ENCODE data around the gene MARCKS. TPM values are rescaled to one million over a fixed set of nuclear protein-coding genes. Genes with fewer than 3 reads are reported as not detected.
A peak's percentile ranks its signal among the peaks of the same experiment; 100 is the strongest.

MARCKS gene
- total RNA-seq (2014; rRNA removed; shearing (Covaris generic)) = 0.08 TPM in 1 of 2 replicates, not detected in the other
- 0.02 and 0.06 TPM in 2 replicates for polyA plus RNA-seq (2015; cell fraction: cytosol; rRNA removed)
- polyA plus RNA-seq (2015; cell fraction: nucleus; rRNA removed) = 0.06 and 0.17 TPM in 2 replicates

DNA sequence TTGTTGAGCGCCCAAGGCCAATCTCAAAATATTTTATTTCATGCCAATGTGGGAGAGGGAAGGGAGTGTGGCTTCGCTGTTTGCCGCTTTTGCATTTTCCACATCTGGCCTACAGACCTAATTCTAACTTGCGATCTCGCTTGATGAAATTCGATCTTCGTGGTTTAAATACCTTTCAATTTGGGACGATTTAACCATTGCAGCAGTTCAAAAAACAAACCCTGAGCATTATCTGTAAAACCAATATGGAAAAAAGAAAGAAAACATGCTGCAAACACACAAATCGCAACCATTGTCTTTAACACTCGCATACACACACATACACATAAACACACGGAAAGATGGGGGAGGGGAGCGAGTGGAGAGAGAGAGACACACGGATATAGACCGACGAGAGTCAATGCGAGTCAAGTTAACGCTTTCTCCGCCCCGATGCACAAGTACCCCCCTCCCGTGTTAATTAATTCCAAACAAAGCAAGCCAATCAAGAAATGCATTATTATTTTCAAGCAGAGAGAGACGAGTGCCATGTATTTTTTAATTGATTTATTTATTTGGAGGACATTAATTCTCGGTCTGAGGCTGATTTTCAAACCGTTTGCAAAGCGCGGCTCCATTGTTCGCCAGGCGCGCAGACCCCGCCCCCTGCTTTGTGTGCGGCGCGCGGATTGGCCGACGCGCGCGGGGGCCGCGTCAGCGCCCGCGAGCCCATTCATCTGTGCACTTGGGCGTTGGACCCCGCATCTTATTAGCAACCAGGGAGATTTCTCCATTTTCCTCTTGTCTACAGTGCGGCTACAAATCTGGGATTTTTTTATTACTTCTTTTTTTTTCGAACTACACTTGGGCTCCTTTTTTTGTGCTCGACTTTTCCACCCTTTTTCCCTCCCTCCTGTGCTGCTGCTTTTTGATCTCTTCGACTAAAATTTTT lies at the start of gene MARCKS:
Gene MARCKS, plus strand, starts transcription at position 721 of the 931 bp plus-strand sequence. CDS start 401 bp downstream, outside the sequence.
- DNase-seq (ENCODE audit: low read depth) = no peak

GRCh38 chr6:113809826-113810225 lies 47.3 kb upstream of the MARCKS start:
- DNase-seq (ENCODE audit: low read depth) = no peak

GRCh38 chr6:113813142-113813541 lies 44.0 kb upstream of the MARCKS start:
- DNase-seq (ENCODE audit: low read depth) = peak; percentile 56

- no peak for DNase-seq (ENCODE audit: low read depth)
Measured at GRCh38 chr6:113818578-113818977, 38.6 kb upstream of the MARCKS start.

GRCh38 chr6:113819169-113819830 lies 37.8 kb upstream of the MARCKS start:
- no peak for DNase-seq (ENCODE audit: low read depth)

DNA sequence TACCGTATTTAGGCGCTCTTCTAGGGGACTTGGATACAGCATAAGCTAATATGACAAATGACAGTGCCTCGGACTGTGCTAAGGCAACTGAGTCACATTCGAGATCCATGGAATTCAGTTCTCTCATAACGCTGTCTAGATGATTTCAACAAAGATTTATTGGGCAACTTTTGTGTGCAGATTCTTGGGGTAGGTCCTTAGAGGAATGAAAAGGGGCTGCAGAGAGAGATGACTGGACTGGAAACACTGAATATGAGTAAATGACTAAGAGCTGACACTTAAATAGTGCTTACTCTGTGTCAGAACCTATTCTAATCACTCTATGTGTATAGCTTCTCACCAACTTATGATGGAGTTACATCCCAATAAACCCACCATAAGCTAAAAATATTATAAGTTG lies 36.4 kb upstream of the MARCKS start:
- no peak for DNase-seq (ENCODE audit: low read depth)

GRCh38 chr6:113821445-113821844 lies 35.7 kb upstream of the MARCKS start:
- no peak for DNase-seq (ENCODE audit: low read depth)

DNA sequence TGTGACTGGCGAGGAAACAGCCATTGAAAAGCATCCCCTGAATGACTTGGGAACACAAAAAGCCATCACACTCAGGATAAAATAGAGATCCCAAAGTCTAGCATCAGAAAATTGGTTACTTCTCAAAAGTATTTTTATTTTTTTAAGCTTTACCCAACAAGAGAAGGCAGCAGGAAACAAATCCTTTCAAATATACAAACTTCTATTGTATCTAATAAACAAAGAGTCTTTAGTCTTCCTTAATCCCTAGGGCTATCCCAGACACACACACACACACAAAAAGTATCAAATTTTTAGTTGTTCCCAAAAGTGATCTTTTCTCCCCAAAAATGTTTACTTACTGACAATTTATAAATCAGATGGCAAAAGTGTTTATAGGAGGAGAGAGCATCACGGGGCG lies 33.2 kb upstream of the MARCKS start:
- DNase-seq (ENCODE audit: low read depth) = no peak

DNA sequence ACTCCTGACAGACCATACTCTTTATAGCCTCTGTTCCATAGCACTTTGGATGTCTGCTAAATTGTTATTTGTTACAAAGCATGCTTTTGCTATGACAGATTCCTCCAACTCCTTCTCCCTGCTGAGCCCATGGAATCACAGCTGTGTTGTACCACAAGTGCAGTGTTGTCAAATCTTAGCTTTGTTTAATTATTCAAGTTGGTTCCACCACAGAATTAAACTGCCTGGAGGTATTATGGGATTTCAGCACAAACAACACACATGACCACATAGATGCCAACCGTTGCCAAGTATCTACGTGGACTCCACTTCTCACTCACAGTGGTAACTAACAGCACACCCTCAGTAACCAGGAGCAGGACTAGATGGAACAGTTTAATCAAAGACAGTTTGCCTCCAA lies 32.7 kb upstream of the MARCKS start:
- no peak for DNase-seq (ENCODE audit: low read depth)

GRCh38 chr6:113824866-113825265 lies 32.3 kb upstream of the MARCKS start:
- no peak for DNase-seq (ENCODE audit: low read depth)

GRCh38 chr6:113825781-113826180 lies 31.4 kb upstream of the MARCKS start:
- no peak for DNase-seq (ENCODE audit: low read depth)

GRCh38 chr6:113828984-113829695 lies 28.0 kb upstream of the MARCKS start:
- no peak for DNase-seq (ENCODE audit: low read depth)

DNA sequence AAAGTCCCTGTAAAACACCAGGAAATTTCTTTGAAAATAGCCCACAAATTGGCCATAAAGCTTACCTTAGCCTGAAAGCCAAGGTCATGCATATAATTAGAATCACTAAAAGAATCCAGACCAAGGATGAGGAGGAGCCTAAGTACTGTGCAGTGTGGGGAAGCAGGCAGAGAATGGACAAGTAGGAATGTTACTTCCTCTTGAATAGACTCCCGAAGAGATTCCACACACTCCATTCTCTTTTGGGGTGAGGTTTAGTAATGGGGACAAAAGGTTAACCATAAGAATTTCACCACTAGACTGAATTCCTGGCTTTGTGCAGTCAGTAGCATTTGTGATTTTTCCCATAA lies 27.5 kb upstream of the MARCKS start:
- no peak for DNase-seq (ENCODE audit: low read depth)

DNA sequence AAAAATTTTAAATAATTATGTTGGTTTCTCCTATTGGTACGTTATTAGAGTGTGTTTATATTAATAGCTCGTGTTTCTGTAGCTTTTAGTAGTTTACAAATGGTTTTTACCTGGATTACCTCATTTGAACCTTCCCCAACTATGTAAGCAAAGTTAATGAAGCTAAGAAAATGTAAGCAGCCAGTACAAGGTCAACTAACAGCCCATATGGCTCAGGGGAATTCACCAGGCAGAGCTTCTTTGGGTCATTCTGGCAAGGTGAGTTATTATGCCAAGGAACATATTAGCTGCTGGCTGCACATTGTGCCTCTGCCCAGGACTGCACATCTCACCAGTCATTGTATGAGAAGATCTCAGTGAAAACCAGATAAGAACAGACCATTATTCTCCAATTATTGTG lies 27.0 kb upstream of the MARCKS start:
- DNase-seq (ENCODE audit: low read depth) = no peak

DNA sequence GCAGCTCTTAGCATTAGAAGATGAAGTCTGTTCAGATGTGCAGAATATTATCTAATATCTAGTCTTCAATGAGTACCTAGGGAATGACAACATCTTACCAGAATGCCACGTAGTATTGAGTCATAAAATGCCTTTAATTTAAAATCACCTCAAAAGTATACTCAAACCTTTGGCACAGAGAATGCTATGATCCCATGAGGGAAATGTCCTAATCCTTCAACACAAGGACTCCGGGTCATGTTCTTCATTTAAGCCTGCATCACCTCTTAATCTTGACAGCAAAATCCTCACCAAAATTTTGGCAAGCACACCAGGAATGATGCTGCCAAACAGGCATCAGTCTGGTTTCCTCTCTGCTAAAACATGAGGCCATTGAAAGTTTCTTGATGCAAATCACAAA lies 23.6 kb upstream of the MARCKS start:
- DNase-seq (ENCODE audit: low read depth) = peak; percentile 54

DNA sequence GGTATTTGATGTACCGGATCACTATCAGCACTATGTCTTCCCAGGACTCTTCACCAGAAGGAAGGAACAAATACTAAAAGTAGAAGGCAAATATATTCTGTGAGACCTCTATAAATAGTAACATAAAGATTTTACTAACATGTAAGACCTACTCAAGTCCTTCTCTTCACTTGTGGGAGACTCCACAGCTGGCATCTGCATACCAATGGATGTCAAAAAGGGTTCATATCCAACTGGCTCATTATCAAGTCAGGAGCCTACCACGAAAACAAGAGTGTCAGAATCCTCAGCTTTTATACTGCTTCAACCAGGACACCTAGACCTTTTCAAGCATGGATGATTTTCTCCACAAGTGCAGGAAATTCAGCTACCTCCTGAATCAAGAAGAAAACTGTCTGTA lies 20.0 kb upstream of the MARCKS start:
- DNase-seq (ENCODE audit: low read depth) = no peak

DNA sequence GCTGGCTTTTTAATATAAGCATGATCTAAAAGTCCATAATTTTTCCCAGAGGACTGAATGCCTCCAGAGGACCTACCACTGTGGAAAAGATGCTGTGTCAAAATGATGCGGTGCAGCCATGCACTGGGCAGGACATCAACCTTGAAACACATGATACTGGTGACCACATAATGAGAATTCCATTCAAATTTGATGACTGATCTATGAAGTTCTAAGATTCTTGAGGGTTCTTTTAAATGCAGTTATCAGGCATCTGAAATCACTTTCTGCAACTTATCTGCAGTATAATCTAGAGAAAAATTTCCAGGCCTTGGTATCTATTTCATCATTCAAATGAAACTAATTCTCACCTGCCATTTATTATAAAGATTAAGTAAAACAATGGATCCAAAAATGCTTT lies 15.0 kb upstream of the MARCKS start:
- no peak for DNase-seq (ENCODE audit: low read depth)

GRCh38 chr6:113843500-113844073 lies 13.6 kb upstream of the MARCKS start:
- DNase-seq (ENCODE audit: low read depth) = no peak

DNA sequence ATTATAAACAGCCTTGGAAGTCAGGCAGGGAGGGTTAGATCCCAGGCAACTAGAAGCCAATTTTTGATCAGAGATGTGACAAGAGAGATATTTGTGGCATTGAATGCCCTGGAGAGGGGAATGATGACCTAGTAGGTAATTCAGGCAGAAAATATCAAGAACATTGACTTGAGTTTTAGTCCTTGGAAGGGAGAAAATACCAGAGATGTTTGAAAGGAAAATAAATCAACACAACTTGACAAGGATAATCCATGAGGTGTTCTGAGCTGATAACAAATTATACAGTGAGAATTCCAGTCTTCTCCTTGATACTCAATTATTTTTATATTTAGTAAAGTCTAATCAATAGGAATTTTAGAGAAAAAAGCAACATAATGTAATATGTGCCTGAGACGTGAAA lies 10.6 kb upstream of the MARCKS start:
- no peak for DNase-seq (ENCODE audit: low read depth)

DNA sequence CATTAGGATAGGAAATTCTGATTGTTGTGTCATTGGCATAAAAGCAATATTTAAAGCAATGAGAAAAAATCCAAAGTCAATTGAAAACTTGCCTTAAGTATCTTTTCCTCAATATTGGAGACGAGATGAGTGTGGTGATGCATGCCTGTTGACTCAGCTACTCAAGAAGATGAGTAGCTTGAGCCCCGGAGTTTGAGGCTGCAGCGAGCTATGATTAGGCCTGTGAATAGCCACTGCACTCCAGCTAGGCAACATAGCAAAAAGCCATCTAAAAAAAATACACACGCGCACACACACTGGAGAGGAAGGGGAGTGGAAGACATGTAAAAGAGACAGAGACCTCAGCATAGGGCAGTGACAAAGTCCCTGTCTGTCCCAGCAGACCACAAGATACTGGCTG lies 9.7 kb upstream of the MARCKS start:
- peak; percentile 29 for DNase-seq (ENCODE audit: low read depth)

DNA sequence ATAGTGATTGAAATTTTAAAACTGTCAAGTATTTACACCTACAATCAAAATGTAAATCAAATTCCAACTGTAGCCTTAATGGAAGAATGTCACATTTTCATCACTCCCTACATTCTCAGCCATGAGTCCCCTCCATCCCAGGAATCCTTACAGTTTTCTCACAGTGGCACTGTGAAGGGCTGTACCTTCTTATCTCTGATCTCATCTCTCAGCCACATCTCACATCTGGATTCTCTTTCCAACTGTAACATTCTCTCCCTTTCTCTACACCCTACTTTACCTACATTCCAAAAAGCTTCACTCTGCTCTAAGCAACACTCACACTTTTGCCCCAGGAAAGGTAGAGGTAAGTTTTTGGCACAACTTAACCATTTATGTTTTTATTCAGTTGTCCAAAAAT lies 8.9 kb upstream of the MARCKS start:
- no peak for DNase-seq (ENCODE audit: low read depth)

- DNase-seq (ENCODE audit: low read depth) = no peak
Measured at GRCh38 chr6:113848811-113849210, 8.3 kb upstream of the MARCKS start.

All from HT1080 (cell line).